Measurements from ENCODE around the gene CASZ1.

The CASZ1 gene

DNA sequence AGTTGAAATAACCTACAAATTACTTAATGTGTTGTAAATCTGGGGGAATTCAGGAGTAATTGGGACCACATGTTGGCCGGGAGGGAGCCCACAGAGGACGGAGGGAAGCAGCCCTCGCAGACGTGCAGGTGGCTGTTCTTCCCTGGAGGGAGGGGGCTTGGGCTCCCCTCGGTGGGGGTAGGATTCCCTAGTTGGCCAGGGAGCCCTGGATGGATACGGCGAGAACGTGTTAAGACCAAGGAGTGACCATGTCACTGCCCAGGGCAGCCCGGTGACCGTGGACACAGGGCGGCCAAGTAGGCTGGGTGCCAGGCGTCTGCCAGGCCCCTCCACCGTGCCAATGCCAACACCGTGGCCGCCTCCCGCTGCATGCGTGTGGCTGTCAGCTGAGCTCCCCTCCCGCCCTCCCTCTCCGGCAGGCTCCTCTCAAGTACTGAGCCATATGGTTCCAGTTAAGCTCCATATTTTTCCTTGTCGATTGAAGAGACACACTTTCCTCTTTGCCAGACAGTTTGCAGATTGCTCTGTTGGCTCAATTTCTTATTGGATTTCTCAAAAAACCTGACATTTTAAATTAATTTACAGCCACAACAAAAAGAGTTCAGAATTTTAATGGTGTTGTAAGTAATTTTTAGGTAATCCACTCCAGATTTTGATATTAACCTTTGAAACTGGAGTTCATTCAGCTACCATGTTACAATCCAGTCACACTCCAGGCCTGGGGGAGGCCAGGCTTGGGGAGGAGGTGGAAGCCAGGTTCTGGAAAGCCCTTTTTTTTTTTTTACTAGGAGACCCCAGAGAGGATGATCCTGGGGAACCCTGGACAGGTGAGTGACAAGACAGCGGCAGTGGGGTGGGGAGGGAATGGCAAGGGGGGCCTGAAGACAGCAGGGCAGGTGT, 71.2 kb downstream of the CASZ1 start:
- DNase-seq, result no peak

DNA sequence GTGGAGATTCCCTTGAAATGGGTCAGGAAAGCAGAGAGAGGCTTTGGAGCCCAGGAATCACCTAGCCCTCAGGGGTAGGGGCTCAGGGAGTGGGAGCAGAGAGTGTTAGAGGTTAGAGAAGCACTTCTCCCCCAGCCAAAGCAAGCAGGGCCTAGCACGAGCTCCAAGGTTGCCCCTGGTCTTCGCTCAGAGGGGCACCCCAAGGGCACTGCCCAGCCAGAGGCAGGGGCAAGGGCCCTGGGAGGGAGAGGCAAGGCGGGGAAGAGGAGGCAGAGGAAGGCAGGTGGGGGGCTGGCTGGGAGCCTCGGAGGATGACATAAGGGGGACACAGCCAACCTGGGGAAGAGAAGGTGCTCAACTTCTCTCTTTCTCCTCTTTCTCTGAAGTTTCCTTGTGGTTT, 71.9 kb downstream of the CASZ1 start:
- DNase-seq, result no peak

DNA sequence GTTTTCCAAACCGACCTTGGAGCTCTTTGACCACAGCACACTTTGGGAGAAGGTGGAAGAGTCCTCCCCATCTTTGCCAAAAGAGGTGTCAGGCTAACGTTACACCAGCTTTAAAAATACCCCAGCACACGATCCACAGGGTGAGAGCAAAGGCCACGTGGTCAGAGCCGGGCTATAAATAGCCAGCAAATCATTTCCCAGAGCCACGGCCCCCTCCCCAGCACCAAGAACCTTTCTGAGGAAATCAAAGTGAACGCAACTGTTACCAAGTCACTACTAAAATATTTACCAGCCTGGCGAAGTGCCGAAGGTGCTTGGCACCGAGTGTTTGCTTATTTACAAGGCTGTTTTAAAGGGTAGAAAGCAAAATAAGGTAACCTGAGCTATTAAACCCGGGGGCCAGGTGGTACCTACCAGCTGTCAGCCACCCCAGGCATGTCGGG, 72.4 kb downstream of the CASZ1 start:
- no peak for DNase-seq

DNA sequence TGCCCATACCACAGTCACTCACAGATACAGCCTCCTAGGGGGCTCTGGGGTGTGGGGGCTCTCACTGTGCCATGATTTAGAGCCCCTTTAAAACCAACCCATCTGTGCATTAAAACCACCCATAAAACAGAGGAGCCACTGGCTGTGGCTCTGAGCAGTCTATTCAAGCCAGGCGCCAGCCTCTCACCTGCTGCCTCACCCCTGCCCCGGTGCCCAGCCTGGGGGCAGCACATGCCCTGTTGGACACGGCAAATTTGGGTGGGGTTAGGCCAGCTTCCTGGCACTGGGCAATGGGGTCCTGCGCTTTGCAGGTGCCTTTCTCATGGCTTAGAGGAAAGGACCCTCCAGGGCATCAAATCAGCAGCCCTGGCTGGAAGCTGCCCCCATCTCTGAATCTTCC, 73.1 kb downstream of the CASZ1 start:
- no peak for DNase-seq

DNA sequence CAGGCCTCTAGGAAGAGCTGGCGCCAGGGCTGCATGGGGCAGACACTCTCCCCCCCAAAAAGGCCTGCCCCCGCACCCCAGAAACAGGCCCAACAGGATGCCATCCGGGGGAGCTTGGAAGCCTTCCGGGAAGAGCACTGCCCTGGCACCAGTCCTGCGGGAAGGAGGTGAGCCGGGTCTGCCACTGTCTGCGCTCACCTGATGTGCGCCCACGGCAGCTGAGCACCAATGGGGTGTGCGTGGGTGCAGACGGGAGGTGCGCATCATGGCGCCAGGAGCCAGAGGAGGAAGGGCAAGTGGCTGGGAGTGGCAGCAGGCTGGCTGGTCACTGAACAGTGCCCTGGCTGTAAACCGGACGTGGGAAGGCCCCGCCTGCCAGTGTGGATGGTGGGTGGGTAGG, 73.6 kb downstream of the CASZ1 start:
- no peak for DNase-seq

DNA sequence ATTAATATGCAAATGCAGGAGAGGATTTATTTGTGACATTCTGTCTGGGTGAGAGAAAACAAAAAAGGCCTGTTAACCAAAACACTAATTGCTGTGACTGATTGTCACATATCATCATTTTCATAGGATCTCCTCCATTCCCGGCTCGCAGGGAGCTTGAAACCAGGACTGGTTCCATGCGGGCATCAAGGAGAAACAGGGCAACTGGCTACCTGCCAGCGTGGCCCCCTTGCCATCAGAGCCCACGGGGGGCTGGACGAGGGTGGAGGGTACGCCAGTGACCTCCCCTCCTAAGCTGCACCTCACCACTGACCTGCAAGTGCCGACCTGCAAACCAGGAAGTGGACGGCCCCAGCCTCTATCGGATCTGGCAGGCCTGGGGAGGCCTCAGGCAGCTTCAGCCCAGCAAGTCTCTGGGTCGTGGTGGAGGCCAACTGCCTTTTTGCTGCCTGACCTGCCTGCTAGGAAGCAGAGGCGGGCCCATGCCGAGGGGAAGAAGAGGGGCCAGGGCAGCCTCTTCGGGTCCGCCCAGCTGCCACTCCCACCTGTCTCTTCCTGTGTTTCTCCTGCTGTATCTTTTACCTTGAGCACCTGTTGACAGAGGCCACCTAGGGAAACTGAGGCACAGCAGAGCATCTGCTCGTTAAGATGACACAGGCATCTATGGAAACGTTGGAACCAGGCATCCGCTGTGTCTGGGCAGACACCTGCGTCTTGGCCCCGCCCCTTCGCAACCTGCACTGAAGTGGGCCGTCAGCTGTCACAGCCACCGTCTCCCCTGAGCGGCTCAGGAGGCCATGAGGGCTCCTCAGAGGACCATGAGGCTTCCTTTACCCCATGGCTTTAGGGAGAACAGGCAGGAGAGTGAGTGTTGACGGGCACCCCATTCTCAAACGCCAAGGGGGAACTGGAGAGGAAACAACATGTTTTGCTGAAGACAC, 74.8 kb downstream of the CASZ1 start:
- DNase-seq, result no peak

DNA sequence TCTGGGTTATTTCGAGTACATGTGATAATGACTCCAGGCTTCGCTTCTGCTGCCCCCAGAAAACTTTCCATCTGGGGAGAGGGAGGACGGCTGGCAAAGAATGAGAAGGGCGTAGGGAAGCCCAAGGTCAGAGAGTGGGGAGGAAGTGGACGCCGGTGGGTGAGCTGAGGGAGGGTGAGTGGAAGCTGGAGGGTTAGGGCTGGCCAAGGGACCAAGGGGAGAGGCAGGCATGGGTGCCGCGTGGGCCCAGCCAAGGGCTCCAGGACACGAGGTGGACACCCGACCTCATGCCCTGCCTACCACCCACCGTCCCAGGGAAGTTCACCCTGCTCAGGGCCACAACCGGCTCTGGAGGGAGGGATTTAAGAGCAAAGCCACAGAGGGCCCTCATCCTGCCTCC, 75.8 kb downstream of the CASZ1 start:
- no peak for DNase-seq

DNA sequence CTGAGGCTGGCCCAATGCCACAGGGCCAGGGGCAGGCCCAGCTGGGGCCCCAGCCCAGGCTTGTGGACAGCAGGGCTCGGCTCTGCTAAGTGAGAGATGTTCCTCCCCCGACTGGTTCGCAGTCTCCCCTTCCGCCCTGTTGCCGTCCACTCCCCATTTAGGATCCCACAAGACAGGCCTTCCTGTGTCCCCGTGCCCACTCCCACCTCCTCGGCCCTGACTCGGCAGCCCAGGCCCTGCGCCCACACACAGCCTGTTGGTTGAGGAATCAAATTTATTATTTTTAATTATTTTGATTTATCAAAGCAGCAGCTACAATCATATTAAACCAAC, 78.4 kb downstream of the CASZ1 start:
- no peak for DNase-seq

DNA sequence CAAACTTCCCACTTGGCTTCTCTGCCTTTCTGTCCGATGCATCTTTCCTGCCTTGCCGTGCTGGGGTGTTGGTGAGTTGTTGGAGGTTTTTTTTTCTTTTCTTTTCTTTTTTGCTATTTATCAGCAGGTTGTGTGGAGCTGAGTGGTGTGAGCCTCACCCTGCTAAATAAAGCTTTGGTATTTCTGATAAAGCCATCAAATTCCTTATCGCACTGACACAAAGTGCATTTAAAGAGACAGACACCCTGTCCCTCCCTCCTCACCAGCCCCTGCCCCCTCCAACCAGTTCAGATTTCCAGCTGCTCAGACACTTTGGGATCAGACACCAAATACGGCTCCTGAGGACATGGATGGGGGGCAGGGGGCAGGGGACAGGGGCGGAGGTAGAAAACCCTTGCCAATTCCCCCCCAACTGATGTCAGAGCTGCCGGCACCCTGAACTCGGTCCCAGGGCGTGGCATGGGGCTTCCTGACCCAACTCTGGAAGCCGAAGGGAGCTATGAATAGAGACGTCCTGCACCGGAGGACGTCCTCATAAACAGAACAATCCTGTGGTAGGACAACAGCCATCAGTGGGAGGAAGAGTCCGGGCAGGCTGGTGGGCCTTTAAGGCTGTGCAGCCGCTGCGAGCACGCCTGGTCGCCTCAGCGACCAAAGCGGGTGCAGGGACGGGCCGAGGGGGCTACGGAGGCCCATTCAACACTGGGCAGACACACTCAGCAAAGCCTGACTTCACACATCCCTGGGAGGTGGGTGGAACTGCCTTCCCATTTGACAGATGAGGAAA, 79.0 kb downstream of the CASZ1 start:
- no peak for DNase-seq

DNA sequence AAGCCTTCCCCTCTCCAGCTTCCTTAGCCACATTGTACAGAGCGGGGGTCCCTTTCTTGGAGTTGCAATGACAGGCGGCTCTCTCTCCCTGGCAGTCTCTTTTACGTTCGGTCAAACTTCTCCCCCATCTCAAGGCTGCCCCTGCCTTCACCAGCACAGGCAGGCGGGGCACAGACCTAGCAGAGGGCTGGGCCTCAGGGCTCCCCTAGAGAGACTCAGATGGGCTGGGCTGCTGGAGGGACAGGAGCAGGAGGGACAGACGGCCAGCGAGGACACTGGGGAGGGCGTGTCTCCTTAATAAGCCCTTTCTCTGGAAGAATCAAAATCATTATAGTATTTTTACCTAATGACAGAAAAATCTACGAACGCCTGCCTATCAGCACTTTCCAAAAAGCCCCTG, 79.6 kb downstream of the CASZ1 start:
- no peak for DNase-seq

DNA sequence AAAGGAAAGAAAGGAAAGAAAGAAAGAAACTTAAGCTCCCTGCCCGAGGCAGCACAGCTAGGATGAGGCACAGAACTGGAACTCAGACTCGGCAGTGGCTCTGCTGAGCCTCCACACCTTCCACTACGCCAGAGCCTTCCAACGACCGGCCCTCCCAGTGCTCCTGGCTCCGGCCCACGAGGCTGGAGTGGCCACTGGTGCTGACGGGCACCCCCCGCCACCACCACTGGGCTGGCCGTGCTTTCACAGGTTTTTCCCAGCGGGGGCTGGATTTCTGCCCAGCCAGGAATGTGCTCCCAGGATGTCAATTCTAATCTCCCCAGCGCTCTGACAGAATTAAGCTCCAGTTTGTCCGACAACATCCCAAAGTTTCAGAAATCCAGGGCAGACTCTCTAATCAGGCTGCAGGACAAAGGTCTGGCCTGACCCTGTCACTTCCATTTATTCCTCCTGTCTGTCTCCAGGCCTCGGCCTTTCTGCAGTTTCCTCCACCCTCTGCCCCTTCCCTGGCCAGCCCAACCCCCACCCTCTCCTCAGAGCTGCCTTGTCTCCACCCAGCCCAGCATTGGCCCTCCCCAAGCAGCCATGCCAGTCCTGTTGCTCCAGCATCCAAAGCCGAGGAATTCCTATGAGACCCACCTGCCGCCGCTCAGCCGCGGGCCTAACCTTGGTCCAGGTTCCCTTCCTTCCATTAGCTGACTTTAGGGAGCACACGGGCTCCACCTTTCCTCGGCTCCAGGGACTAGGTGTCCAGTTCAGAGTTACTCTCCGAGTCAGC, 81.9 kb downstream of the CASZ1 start:
- no peak for DNase-seq

DNA sequence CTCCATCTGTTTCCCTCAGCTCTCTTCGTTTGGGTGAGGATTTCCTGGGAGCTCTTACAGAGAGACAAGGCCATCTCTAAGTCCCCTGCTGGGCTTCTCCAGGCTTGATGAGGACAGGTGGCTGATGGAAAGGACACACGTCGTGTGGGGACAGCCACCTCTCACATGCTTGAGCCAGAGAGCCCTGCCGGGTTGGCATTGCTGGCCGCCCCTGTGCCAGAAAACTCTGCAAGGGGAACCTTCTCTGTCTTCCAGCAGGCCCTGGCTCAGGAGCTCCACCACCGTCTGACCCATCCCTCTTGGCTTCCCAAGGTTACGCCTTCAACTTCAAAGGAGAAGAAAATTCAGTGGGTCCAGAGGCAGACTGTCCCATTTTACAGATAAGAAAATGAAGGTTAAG, 82.8 kb downstream of the CASZ1 start:
- no peak for DNase-seq

DNA sequence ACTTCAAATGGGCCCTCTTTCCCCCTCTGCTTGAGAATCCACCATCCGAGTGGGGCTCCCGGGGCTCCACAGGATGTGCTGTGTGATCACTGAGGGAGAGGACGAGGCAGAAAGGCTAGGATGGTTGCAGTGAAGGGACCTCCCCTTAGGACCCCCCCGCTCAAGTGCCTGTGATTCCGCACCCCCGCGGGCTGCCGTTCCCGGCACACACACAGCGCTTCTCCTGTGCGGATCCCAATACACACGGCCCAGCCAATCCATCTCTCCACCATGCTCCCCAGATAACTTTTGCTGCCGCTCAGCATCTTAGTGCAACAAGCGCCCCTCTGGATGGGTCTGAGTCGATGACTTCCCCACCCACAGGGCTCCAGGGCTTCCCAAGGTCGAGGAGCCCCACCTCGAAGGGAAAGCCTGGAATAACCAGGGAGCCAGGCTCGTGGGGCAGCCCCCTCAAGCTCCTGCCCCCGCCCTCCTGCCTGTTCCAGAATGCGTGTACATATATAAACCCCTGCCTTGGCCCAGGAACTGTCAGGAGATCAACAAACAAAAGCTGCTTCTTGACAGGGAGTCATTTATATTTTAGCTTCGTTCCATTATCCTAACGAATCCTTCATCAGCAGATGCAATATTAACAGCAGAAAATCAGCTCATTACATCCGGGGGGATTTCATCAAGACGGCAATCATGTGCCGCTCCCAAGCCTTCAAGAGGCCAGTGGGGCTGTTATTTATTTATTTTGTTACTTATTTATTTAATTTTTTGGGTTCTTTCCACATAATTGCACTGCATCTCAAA, 83.7 kb downstream of the CASZ1 start:
- no peak for DNase-seq

DNA sequence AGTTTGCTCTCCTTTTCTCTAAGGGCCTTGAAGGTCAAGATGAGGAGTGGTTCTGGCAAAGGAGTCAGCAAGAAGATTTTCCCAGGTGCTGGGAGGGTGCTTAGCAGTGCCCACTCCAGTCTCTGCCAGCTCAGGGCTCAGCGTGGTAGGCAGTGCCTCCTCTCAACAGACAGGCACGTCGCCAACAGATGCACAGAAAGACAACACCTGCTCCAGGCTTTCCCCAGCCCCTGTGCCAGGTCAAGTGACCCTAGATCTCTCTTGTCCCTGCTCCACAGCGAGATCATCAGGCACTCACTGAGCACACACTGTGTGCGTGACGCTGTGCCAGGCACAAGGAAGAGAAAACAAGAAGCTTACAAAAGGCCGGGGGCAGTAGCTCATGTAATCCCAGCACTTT, 86.0 kb downstream of the CASZ1 start:
- DNase-seq, result no peak

DNA sequence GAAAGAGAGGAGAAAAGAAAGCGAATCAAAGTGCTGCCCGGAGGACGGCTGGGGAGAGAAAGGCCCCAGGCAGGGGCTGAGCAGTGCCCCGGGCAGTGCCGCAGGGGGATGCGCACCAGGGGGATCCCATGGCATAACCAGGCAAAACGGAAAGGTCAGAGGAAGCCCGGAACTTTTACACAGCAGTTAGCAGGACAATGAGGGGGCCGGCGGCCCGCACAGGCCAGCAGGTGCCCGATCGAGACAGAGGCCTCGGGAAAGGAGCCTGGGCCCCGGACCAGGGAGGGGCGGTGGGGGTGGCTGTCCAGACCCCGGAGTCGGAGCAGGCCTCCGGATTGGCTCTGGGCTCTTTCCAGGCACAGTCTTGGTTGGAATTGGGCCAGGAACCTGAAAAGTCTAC, 86.8 kb downstream of the CASZ1 start:
- DNase-seq, result no peak

DNA sequence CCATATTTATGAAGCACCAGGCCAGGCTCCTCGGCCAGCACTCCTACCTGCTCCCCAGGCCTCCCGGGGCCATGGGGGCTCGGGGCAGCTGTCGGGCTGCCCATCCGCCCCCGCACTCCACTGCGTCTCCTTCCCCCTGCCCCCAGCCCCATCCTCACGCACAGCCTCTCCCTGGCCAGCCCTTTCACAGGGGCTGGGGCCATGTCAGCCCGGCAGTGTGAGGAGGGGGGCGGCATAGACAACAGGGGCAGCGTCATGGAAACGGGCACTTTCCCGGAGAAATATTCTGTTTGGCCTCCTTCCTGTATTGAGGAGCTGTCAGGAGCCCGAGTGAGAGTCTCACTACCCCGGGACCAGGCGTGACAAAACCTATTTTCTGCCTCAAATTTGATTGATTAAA, 87.3 kb downstream of the CASZ1 start:
- DNase-seq, result no peak

DNA sequence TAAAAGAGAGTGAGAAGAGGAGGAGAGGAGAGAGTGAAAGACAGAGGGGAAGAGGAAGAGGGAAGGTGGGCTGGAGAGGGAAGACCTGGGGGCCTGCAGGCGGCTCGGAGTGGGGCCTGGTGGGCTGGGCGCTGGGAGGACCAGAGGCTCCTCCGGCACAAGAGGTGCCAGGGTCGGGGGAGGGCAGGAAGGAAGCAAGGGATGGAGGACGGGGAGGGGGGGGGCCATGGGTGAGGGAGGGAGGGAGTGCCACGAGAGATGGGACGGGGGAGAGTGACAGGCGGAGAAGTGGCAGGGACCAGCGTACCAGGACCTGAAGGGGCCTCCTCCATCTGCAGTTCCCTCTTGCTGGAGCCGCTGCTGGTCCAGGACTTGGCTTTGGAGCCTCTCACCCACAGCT, 87.7 kb downstream of the CASZ1 start:
- no peak for DNase-seq

DNA sequence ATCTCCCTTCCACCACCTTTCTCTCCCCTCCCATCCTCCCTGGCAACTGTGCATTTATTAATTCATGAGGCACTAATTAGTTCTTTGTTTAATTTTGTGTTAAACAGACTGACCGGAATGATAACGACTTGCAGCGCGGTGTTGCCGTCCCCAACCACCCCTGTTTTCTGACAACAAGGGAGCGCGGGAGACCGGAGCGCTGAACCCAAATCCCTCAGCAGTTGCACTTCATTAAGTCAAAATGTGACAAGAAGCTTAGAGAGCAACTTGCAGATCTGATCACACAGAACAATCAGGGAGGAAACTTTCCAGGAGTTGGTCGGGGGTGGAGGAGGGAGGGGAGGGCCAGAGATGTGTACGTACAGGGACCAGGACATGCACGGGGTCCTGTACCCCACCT, 89.2 kb downstream of the CASZ1 start:
- DNase-seq, result no peak

DNA sequence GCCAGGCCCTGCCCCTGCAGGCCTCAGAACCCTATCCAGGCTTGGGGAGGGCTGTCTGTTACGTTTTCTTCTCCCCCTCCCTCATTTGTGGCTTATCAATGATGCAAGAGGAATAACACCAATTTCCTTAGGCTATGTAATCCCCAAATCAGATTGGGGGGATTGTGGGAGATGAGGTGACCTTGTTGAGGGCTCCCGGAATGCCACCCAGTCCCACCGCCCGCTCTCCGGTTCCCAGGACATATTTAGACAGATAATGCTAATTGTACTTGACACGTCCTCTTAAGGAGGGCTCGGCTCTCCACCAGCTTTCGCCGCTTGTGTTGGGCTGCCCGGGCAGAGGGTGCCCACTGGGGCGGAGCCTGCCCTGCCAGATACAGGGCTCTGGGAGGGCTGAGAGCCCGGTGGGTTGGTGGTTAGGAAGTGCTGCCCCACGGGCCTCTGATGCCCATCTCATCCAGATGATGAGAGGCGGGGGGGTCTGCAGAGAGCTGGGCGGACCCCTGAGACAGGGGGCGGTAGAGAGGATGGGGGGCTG, 90.0 kb downstream of the CASZ1 start:
- DNase-seq, result no peak

DNA sequence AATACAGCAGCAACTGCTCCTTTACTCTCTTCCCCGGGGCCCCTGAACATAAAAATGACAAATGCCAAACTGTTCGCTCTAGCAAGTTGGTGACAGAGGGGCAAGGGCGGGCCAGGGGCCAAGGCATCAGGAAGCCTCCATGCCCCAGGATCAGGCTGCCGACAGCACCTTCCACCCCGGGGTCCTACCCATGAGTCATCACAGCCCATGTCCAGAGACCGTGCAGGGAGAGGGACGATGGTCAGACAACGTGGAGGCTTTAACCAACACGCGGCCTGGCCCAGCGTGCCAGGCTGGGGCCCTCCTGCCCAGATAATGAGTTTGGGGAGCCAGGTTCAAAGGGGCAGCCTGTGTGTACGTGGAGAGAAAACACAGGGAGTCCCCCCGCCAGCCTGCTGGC, 90.5 kb downstream of the CASZ1 start:
- DNase-seq, result no peak

DNA sequence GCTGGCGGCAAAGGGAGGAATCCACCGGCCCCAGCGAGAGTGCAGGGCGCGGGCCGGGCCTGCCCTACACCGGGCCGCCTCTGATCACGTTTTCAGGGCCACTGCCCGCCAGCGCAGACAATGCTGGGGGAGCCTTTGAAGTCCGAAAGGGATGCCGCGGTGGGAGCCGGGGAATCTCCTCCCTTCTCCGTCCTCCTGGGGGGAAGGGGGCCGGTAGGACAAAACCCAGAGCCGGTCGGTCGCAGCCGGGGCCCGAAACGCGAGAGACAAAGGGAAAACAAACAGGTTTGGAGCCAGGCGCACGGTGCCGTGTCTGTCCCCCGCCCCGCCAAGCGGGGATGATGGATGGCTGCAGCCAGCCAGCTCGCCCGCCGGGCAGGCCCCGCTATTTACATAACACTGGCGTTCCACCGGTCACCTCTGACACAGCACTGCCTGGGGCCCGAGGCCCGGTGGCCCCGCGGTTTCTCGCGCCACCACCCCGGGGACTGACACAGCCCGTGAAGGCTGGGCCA, 92.0 kb downstream of the CASZ1 start:
- no peak for DNase-seq
